Measurements from ENCODE around the gene IFI27. TPM values are rescaled to one million over a fixed set of nuclear protein-coding genes. Genes with fewer than 3 reads are reported as not detected.

Gene IFI27
- polyA plus RNA-seq, 3 donors, result 4.2 to 7.4 (median 6.4) TPM

GRCh38 chr14:94101748-94102147 is 8.8 kb upstream of the IFI27 start:
- DNase-seq (ENCODE audit: low read depth in 3 of 3, low spot score in 2 of 3), result no peak

GRCh38 chr14:94102768-94103482 is 7.6 kb upstream of the IFI27 start:
- no peak for DNase-seq (ENCODE audit: low read depth in 3 of 3, low spot score in 2 of 3)

- no peak for DNase-seq (ENCODE audit: low read depth in 3 of 3, low spot score in 2 of 3)
Measured at GRCh38 chr14:94103554-94104150, 6.9 kb upstream of the IFI27 start.

- no peak for DNase-seq (ENCODE audit: low read depth in 3 of 3, low spot score in 2 of 3)
Measured at GRCh38 chr14:94104731-94105130, 5.8 kb upstream of the IFI27 start.

- no peak for DNase-seq (ENCODE audit: low read depth in 3 of 3, low spot score in 2 of 3)
Measured at GRCh38 chr14:94109915-94110250, 653 bp upstream of the IFI27 start.

GRCh38 chr14:94111276-94112095 is 950 bp downstream of the IFI27 start:
- no peak for DNase-seq (ENCODE audit: low read depth in 3 of 3, low spot score in 2 of 3)

- DNase-seq (ENCODE audit: low read depth in 3 of 3, low spot score in 2 of 3), result no peak
Measured at GRCh38 chr14:94112513-94113063, 2.1 kb downstream of the IFI27 start.

GRCh38 chr14:94113073-94113472 is 2.5 kb downstream of the IFI27 start:
- no peak for DNase-seq (ENCODE audit: low read depth in 3 of 3, low spot score in 2 of 3)

GRCh38 chr14:94113490-94113889 is 3.0 kb downstream of the IFI27 start:
- no peak for DNase-seq (ENCODE audit: low read depth in 3 of 3, low spot score in 2 of 3)

- DNase-seq (ENCODE audit: low read depth in 3 of 3, low spot score in 2 of 3), result no peak
Measured at GRCh38 chr14:94113908-94114588, 3.5 kb downstream of the IFI27 start.

GRCh38 chr14:94114589-94115057 is 4.1 kb downstream of the IFI27 start:
- no peak for DNase-seq (ENCODE audit: low read depth in 3 of 3, low spot score in 2 of 3)

- DNase-seq (ENCODE audit: low read depth in 3 of 3, low spot score in 2 of 3), result no peak
Measured at GRCh38 chr14:94115058-94115591, 4.6 kb downstream of the IFI27 start.

GRCh38 chr14:94115631-94116030 is 5.1 kb downstream of the IFI27 start:
- DNase-seq (ENCODE audit: low read depth in 3 of 3, low spot score in 2 of 3), result no peak

- no peak for DNase-seq (ENCODE audit: low read depth in 3 of 3, low spot score in 2 of 3)
Measured at GRCh38 chr14:94116701-94117100, 6.2 kb downstream of the IFI27 start.

GRCh38 chr14:94117856-94118255 is 7.3 kb downstream of the IFI27 start:
- no peak for DNase-seq (ENCODE audit: low read depth in 3 of 3, low spot score in 2 of 3)

GRCh38 chr14:94119071-94119470 is 8.5 kb downstream of the IFI27 start:
- no peak for DNase-seq (ENCODE audit: low read depth in 3 of 3, low spot score in 2 of 3)

- DNase-seq (ENCODE audit: low read depth in 3 of 3, low spot score in 2 of 3), result no peak
Measured at GRCh38 chr14:94120667-94121340, 10.3 kb downstream of the IFI27 start.

- DNase-seq (ENCODE audit: low read depth in 3 of 3, low spot score in 2 of 3), result no peak
Measured at GRCh38 chr14:94121485-94121884, 10.9 kb downstream of the IFI27 start.

- DNase-seq (ENCODE audit: low read depth in 3 of 3, low spot score in 2 of 3), result no peak
Measured at GRCh38 chr14:94122438-94122837, 11.9 kb downstream of the IFI27 start.

GRCh38 chr14:94123296-94123695 is 12.8 kb downstream of the IFI27 start:
- DNase-seq (ENCODE audit: low read depth in 3 of 3, low spot score in 2 of 3), result no peak
